H1 (cell line): ENCODE results near the gene SPATS2. TPM values are rescaled to one million over a fixed set of nuclear protein-coding genes. Genes with fewer than 3 reads are reported as not detected.

Experiments used
- BCL11A ChIP-seq, 2 experiments: IDR thresholded peaks; one replicate each; pipeline ENCODE4 v1.6.1; 2011; ENCODE audit warnings: low read depth in 2 of 2, low read length in 2 of 2, mild to moderate bottlenecking in 2 of 2
- JUND ChIP-seq: IDR thresholded peaks from 2 replicates; pipeline ENCODE4 v1.6.1; 2011; ENCODE audit warnings: mild to moderate bottlenecking, improper control_type of control experiment, low read length
- polyA plus RNA-seq, 7 experiments: library from polyadenylated mRNA; depleted of rRNA in 3 of 7; stranded (reverse) in 5 of 7; unstranded in 2 of 7; fragments of >200 nt in 5 of 7; fragments of 200-250 nt in 2 of 7; gene quantifications; 1 replicate in 5 of 7; 2 replicates in 1 of 7; 4 replicates in 1 of 7; pipeline versions ENCODE4 v1.2.1 to v1.2.3, GENCODE V29; 2011 to 2013; ENCODE audit warnings: missing spikeins in 2 of 7, mixed read lengths in 2 of 7
- total RNA-seq: library from RNA; stranded (reverse); fragmentation: NEBNext Ultra II Directional; extraction: Animal tissue kit (Norgen Biotek cat#: 25700); gene quantifications from 2 replicates; pipeline ENCODE4 v1.2.1, GENCODE V29; 2021

SPATS2 gene
- total and polyA plus RNA-seq, 2 of the 8 experiments (the other 6 are each of a cell fraction or from before 2014, with no cell fraction given), result 19.2 to 24.5 TPM

GRCh38 chr12:49518914-49519573 is 151.8 kb downstream of the SPATS2 start (continued):
- no peak for TF ChIP-seq BCL11A (IDR thresholded peaks at IDR 0.05; ENCODE audit: low read depth in 2 of 2, low read length in 2 of 2)
- no peak for TF ChIP-seq JUND
